Measurements from ENCODE around the gene CRB2. TPM values are rescaled to one million over a fixed set of nuclear protein-coding genes. Genes with fewer than 3 reads are reported as not detected.
A peak's percentile ranks its signal among the peaks of the same experiment; 100 is the strongest.

Gene CRB2
- total RNA-seq, 2 donors from 2014 or later: 0.92 to 1.1 TPM

GRCh38 chr9:123359106-123359505, 3.1 kb downstream of the CRB2 start:
- ATAC-seq: no peak
- intact Hi-C loops (cut with DNase I, micrococcal nuclease): no loop called here
- no peak for DNase-seq

DNA sequence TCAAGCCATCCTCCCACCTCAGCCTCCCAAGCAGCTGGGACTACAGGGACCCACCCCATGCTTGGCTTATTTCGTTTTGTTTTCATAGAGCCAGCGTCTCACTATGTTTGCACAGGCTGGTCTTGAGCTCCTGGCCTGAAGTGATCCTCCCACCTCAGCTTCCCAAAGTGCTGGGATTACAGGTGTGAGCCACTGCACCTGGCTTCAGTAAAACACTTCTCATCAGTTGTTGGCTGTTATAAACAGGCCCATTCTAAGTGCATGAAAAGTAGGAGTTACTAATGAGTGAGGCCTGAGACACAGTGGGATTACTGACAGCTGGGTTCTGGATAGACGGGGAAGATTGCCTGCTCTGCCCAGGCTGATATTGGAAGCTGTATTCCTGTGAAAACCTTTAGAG, 3.5 kb downstream of the CRB2 start:
- intact Hi-C loops (cut with DNase I, micrococcal nuclease): no loop called here
- ATAC-seq (peak; percentile 35), DNase-seq (no peak)

DNA sequence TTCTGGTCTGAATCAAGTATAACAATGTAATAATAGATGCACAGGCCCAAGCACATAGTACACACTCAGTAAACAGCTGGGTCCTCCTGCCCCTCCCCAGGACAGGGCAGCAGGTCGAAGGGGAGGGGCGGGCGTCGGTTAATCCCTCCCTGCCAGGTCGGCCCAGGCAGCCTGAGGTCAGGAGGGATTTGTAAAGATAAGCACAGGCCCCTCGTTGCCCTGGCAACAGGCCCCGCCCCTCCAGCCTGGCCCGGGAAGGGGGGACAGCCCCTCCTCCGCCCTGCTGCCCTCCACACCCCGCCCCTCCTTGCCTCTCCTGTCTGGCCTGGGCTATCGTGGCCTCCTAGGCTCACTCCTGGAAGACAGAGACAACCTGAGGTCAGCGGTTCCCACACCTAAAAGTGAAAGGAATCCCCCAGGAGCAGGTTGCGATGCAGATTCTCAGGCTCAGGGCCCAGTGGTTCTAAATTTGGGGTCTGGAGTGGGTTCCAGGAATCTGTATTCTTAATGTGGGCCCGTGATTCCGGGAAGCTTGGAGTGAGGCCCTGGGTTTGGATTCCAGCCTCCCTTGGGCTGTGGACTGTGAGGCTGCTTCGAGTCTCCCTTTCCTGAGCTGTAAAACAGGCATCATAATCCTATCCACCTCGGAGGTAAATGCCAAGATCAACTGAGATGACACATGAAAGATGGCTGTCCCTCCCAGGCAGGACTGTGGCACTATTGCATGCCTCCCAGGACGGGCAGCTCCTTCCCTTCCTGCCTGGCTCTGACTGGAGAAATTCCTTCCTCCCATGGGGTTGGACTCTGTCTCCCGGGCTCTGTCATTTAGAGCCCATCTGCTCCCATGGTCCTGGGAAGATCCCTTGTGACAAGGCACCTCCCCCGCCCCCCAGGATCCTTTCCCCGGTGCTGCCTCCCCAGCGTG, 4.4 kb downstream of the CRB2 start:
- DNase-seq: peak; percentile 88 to 89
- intact Hi-C loops (cut with DNase I, micrococcal nuclease): no loop called here
- ATAC-seq: peak; percentile 75

DNA sequence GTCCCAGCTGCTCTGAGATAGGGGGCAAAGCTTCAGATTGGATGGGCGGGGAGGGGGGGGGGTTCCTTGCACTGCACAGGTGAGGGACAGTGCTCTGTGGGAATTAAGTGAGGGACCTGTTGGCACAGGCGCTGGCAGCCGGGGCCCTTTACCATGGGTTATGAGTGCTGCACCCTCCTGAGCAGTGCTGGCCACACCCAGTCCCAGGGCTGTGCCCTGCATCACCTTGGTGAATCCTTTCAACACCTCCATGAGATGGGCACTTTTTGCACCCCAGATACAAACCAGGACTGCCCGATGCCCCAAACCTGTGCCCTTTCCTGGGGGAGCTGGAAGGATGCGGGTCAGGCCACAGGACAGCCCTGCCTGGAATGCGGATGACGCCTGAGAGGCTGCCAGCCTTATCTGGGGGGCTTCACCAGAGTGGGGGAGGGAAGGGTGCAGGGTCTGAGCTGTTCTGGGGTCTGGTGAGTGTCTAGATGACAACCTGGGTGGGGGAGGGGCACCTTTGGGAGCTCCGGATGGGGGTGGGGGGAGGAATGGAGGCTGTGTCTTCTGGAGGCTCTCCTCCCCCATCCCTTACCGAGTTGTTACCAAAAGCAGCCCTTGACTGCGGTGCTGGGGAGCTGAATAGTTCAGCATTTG, 5.2 kb downstream of the CRB2 start:
- DNase-seq (peak in 1 of 2 donors; percentile 60), ATAC-seq (peak; percentile 65)
- intact Hi-C loops (cut with DNase I, micrococcal nuclease): no loop called here

DNA sequence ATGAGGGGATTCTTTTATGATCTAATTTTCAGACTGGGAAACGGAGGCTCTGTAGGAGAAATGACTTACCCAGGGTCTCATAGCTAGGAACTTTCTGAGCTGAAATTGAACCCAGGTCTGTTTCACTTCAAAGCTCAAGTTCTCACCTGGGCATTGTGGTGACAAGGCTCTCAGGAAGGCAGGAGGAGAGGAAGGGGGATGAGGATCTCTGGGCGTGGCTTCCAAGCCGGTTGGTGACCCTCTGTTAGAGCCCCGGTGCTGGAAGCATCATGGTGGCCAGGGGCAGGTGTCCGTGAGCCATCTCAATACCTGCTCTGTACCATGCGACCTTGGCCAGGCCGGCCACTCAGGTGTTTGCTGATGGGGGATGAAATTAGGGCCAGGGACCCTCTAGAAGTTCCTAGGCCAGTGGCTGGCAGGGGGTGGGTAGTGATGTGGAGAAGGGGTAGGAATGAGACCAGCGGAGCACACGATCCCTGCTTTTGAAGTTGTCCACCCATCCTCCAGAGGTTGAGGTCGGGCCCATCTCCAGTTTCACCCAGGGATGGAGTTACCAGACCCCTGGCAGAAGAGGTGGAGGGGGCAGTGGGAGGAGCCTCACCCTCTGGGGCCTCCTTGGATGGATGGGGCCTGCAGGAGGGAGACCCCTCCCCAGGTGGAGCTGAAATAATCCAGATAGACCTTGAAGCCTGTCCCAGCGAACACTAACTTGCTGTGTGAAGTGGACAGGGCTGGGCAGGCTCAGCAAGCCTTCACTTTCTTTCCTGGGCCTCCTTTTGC, 5.9 kb downstream of the CRB2 start:
- ATAC-seq: no peak
- no peak for DNase-seq
- intact Hi-C loops (cut with DNase I, micrococcal nuclease): no loop called here

DNA sequence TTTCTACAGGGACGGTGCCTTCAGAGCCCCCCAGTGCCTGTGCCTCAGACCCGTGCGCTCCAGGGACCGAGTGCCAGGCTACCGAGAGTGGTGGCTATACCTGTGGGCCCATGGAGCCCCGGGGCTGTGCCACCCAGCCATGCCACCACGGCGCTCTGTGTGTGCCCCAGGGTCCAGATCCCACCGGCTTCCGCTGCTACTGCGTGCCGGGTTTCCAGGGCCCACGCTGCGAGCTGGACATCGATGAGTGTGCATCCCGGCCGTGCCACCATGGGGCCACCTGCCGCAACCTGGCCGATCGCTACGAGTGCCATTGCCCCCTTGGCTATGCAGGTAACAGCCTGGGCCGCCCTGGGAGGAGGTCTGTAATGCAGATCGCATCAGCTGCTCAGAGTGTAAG, 6.9 kb downstream of the CRB2 start:
- ATAC-seq: no peak
- DNase-seq: no peak
- intact Hi-C loops (cut with DNase I, micrococcal nuclease): no loop called here

DNA sequence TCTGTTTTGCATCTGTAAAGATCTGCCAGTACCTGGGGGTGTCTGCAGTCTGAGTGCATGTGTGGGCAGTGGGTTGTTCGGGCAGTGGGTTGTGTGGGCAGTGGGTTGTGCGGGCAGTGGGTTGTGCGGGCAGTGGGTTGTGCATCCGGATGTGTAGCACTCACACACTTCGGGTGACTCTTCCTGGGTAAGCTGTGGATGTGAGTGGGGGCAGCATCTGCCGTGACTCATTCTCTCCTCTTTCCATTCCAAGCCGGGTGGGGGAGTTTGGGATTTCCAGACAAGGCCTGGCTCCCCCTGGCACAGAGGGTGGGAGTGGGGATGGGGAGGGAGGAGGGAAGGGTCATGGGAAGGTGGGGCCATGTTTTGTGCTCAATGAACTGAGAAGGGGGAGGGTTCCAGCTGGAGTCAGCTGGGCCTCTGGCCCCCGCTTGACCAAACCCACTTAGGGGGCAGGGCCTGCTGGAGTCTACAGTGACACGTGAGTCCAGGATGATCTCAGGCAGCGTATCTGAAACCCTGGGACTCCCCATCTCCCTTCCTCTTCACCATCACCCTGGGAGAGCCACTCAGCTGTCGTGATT, 8.3 kb downstream of the CRB2 start:
- DNase-seq: no peak
- intact Hi-C loops (cut with DNase I, micrococcal nuclease): no loop called here
- ATAC-seq: no peak

DNA sequence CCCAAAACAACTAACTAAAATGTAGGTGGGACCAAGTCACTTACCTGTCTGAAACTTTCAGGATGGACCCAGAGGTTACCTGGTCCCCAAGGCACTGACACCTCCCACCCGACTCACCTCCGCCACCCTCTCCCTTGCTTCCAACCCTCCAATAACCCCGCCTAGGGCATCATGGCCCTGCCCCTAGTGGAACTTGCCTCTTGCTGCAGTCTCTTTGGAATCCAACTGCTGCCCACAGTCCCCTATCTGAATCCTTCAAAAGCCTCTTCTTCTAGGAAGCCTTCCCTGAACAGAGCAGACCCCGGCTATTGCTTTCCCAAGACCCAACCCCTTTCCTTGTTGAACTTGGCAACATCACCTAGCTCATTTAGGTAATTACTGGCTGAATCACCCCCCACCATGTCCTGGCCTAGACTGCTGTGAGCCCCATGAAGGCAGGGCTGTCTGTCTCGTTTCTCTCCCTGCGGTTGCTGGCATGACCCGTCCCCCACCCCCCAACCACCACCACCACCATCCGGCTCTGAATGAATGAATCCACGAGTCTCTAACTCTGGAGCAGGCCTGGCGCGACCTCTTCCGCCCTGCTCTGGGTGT, 9.4 kb downstream of the CRB2 start:
- intact Hi-C loops (cut with DNase I, micrococcal nuclease): no loop called here
- ATAC-seq: no peak
- DNase-seq: no peak

GRCh38 chr9:123365881-123366528, 10.0 kb downstream of the CRB2 start:
- DNase-seq: no peak

DNA sequence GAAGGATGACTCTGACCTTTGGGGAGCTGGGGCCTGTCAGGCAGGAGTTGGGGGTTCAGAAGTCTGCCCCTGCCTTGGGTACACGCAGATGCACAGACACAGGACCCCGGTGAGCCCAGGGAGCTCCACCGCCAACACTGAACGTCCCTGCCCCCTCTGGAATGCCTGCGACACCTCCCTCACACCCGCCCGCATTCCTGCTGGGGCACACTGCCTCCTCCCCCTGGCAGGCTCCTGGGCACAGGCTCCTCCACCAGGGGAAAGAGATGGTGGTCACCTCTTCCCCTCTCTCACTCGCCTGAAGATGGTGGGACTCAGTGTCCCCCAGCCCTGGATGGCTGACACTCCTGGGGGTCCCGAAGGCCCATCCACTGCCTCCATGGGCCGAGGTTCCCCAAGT, 12.0 kb downstream of the CRB2 start:
- ATAC-seq (no peak), DNase-seq (no peak)
- intact Hi-C loops (cut with DNase I, micrococcal nuclease): no loop called here

More at GRCh38 chr9:123365881-123366528, 10.0 kb downstream of the CRB2 start:
- intact Hi-C loops (cut with DNase I, micrococcal nuclease): no loop called here
- no peak for ATAC-seq

GRCh38 chr9:123368536-123369153, 12.6 kb downstream of the CRB2 start:
- DNase-seq (no peak), ATAC-seq (no peak)
- intact Hi-C loops (cut with DNase I, micrococcal nuclease): no loop called here

DNA sequence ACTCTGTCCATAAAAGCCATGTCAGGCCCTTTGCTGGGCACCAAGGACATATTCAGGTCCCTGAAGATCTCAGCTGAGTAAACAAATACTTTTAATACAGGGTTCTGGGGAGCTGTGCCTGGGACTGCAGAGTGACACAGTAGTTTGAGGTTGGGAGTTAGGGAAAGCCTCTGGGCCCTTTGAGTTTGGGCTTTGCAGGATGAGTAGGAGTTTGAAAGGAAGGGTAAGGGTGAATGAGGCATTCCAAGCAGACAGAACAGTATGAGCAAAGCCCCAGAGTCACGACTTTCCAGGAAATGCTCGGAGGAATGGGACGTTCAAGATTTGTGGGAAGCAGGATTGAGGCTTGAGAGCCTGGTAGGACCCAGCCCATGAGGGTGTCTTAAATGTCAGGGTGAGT, 13.3 kb downstream of the CRB2 start:
- intact Hi-C loops (cut with DNase I, micrococcal nuclease): no loop called here
- no peak for ATAC-seq

DNA sequence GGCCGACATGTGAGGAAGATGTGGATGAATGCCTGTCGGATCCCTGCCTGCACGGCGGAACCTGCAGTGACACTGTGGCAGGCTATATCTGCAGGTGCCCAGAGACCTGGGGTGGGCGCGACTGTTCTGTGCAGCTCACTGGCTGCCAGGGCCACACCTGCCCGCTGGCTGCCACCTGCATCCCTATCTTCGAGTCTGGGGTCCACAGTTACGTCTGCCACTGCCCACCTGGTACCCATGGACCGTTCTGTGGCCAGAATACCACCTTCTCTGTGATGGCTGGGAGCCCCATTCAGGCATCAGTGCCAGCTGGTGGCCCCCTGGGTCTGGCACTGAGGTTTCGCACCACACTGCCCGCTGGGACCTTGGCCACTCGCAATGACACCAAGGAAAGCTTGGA, 14.1 kb downstream of the CRB2 start:
- intact Hi-C loops (cut with DNase I, micrococcal nuclease): no loop called here
- DNase-seq (no peak), ATAC-seq (no peak)

More for the DNA sequence above, 13.3 kb downstream of the CRB2 start:
- no peak for DNase-seq

DNA sequence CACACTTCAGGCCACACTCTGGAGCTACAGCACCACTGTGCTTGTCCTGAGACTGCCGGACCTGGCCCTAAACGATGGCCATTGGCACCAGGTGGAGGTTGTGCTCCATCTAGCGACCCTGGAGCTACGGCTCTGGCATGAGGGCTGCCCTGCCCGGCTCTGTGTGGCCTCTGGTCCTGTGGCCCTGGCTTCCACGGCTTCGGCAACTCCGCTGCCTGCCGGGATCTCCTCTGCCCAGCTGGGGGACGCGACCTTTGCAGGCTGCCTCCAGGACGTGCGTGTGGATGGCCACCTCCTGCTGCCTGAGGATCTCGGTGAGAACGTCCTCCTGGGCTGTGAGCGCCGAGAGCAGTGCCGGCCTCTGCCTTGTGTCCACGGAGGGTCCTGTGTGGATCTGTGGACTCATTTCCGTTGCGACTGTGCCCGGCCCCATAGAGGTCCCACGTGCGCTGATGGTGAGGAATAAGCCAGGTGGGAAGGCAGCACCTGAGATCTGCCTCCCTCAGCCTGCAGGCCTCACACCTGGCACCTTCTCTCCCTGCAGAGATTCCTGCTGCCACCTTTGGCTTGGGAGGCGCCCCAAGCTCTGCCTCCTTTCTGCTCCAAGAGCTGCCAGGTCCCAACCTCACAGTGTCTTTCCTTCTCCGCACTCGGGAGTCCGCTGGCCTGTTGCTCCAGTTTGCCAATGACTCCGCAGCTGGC, 14.7 kb downstream of the CRB2 start:
- DNase-seq: no peak
- ATAC-seq: no peak
- intact Hi-C loops (cut with DNase I, micrococcal nuclease): no loop called here

- intact Hi-C loops (cut with DNase I, micrococcal nuclease): no loop called here
- DNase-seq (no peak), ATAC-seq (no peak)
Observed at GRCh38 chr9:123371228-123371584, 15.2 kb downstream of the CRB2 start.

- no peak for DNase-seq
- intact Hi-C loops (cut with DNase I, micrococcal nuclease): no loop called here
- ATAC-seq: no peak
Observed at GRCh38 chr9:123371805-123372590, 16.0 kb downstream of the CRB2 start.

Measured in left colon (tissue), 2 donors.